SW480 (cell line): ENCODE data around the gene TXNRD2.
"Not testable (repeated sequence)": the region's sequence is repeated elsewhere in the genome, so short reads cannot be mapped to it uniquely, and the experiment has no call there.

Experiments used
- DNase-seq: peaks from one replicate; pipeline ENCODE4 v3.0.0-alpha.2; 2016; ENCODE audit warnings: low spot score

TXNRD2 gene

GRCh38 chr22:19923914-19924513 lies 17.6 kb downstream of the TXNRD2 start:
- DNase-seq, result no peak

GRCh38 chr22:19921544-19922081 lies 20.0 kb downstream of the TXNRD2 start:
- DNase-seq, result no peak

- no peak for DNase-seq
These were observed 21.8 kb downstream of the TXNRD2 start for GRCh38 chr22:19919701-19920363.

GRCh38 chr22:19918332-19919106 lies 23.1 kb downstream of the TXNRD2 start:
- no peak for DNase-seq

GRCh38 chr22:19917389-19918138 lies 24.1 kb downstream of the TXNRD2 start:
- DNase-seq, result no peak

GRCh38 chr22:19916941-19917340 lies 24.7 kb downstream of the TXNRD2 start:
- DNase-seq, result no peak

GRCh38 chr22:19916006-19916405 lies 25.6 kb downstream of the TXNRD2 start:
- no peak for DNase-seq

- no peak for DNase-seq
These were observed 26.2 kb downstream of the TXNRD2 start for GRCh38 chr22:19915287-19915954.

GRCh38 chr22:19914201-19914943 lies 27.2 kb downstream of the TXNRD2 start:
- no peak for DNase-seq

- DNase-seq, result no peak
These were observed 28.2 kb downstream of the TXNRD2 start for GRCh38 chr22:19913337-19913936.

- no peak for DNase-seq
These were observed 29.2 kb downstream of the TXNRD2 start for GRCh38 chr22:19912271-19912999.

GRCh38 chr22:19911540-19912270 lies 29.9 kb downstream of the TXNRD2 start:
- no peak for DNase-seq

GRCh38 chr22:19910180-19910744 lies 31.4 kb downstream of the TXNRD2 start:
- DNase-seq, result no peak

GRCh38 chr22:19909350-19910179 lies 32.1 kb downstream of the TXNRD2 start:
- DNase-seq, result peak; percentile 63

- not testable (repeated sequence) for DNase-seq
These were observed 33.7 kb downstream of the TXNRD2 start for GRCh38 chr22:19907902-19908301.

- DNase-seq, result not testable (repeated sequence)
These were observed 34.8 kb downstream of the TXNRD2 start for GRCh38 chr22:19906864-19907263.

- no peak for DNase-seq
These were observed 36.0 kb downstream of the TXNRD2 start for GRCh38 chr22:19905347-19906276.
